GM12873 (cell line): ENCODE data around the gene ZNF202.

Experiments
- TF ChIP-seq, protein P1 (sequence below): IDR thresholded peaks from 2 replicates; pipeline ENCODE4 v1.5.1; 2012; ENCODE audit warnings: low read depth, mild to moderate bottlenecking, moderate library complexity, low read length, control low read depth; ENCODE audit not compliant: insufficient read depth; ENCODE audit errors: missing control alignments

ZNF202 gene

DNA sequence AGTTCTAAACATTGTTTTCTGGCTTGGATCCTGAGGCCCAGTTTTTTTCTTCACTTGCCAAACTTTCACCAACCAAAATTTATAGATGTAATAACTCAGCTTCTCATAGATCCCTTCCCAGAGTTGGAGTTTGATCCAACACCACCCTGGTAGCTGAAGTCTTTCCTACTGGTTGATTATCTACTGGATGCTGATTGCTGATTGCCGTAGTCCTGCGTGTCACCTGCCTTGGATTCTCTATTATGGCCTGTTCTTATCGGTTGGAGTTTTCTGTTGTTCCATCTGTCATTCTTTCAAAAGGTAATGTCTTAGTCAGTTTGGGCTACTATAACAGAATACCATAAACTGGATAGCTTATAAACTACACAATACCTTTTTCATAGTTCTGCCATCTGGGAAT is 30.2 kb upstream of the ZNF202 start:
- TF ChIP-seq, protein P1, sequence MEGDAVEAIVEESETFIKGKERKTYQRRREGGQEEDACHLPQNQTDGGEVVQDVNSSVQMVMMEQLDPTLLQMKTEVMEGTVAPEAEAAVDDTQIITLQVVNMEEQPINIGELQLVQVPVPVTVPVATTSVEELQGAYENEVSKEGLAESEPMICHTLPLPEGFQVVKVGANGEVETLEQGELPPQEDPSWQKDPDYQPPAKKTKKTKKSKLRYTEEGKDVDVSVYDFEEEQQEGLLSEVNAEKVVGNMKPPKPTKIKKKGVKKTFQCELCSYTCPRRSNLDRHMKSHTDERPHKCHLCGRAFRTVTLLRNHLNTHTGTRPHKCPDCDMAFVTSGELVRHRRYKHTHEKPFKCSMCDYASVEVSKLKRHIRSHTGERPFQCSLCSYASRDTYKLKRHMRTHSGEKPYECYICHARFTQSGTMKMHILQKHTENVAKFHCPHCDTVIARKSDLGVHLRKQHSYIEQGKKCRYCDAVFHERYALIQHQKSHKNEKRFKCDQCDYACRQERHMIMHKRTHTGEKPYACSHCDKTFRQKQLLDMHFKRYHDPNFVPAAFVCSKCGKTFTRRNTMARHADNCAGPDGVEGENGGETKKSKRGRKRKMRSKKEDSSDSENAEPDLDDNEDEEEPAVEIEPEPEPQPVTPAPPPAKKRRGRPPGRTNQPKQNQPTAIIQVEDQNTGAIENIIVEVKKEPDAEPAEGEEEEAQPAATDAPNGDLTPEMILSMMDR = no peak

DNA sequence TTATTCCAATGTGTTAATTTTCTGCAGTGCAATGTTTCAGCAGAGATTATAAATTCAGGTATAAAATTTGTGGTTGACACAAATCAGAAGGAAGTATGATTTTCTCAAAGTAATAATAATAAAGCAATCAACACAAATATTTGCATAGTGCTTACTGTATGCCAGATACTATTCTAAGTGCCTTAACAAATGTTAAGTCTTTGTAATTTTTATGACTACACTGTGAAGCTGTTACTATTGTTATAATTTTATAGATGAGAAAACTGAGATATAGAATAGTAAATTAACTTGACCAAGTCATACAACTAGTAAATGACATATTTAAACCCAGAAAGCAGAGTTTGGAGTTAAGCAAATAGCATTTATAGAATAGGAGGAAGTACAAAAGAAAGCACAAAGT is 29.3 kb upstream of the ZNF202 start:
- TF ChIP-seq, protein P1 = no peak

DNA sequence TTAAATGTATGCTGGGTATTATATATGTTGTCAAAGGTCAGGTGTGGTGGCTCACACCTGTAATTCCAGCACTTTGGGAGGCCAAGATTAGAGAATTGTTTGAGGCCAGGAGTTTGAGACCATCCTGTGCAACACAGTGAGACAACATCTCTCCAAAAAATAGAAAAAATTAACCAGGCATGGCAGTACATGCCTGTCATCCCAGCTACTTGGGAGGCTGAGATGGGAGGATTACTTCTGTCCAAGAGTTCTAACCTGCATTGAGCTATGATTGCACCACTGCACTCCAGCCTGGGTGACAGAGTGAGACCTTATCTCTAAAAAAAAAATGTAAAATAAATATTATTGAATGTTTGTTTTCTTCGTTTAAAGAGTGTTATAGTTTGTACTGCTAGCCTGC is 24.1 kb upstream of the ZNF202 start:
- TF ChIP-seq, protein P1 = no peak

DNA sequence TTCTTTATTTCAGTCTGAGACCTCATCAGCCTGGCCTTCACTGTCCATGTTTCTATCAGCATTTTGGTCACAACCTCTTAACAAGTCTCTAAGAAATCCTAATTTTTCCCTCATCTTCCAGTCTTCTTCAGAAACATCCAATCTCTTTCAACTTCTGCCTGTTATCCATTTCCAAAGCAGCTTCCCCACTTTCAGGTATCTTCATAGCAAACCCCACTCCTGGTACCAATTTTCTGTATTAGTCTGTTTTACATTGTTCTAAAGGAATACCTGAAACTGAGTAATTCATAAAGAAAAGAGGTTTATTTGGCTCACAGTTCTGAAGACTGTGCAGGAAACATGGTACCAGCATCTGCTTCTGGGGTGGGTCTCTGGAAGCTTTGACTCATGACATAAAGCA is 21.0 kb upstream of the ZNF202 start:
- TF ChIP-seq, protein P1 = no peak

DNA sequence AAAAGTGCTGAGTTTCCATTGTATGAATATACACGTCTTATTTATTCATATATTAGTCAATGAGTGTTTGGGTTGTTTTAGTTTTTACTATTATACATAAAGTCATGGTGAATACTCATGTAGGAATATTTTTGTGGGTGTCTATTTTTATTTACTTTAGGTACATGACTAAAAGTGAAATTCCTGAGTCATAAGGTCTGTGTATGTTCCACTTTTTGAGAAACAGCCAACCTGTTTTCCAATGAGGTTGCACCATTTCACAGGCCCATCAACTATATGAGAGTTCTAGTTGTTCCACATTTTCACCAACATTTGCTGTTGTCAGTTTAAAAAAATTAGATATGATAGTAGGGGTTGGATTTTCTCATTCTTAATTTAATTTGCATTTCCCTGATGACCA is 19.4 kb upstream of the ZNF202 start:
- TF ChIP-seq, protein P1 = no peak

DNA sequence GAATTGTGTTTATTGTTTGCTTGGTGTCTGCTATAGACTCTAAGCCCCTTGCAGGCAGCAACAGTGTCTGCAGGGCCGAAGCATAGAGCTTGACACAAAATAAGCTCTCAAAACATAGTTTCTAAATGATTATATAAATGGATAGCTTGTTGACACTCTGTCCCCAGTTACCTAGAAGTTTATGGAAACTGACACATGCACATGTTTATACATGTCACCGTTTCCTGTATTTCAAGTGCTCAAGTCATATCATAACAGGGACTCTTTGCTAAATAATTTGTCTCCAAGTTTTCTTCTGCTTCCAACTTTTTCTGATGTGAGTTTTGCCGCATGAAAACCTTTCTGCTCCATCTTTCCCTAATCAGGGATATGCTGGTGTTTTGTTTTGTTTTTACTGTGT is 16.5 kb upstream of the ZNF202 start:
- TF ChIP-seq, protein P1 = no peak

DNA sequence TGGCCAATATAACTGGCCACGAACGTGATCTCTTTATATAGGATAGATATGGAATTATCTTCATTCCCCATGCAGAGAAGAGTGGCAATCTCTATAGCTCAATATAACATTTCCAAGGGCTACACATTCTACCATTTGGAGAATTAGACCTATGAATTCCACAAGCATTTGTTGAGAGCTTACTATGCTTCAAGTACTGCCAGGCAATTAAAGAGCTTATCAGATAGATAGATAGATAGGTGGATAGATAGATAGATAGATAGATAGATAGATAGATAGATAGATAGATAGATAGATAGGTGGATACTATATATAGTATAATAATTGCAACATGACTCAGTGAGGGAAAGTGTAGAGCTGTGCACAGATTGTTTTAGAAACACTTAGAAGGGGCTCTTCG is 14.4 kb upstream of the ZNF202 start:
- TF ChIP-seq, protein P1 = no peak

DNA sequence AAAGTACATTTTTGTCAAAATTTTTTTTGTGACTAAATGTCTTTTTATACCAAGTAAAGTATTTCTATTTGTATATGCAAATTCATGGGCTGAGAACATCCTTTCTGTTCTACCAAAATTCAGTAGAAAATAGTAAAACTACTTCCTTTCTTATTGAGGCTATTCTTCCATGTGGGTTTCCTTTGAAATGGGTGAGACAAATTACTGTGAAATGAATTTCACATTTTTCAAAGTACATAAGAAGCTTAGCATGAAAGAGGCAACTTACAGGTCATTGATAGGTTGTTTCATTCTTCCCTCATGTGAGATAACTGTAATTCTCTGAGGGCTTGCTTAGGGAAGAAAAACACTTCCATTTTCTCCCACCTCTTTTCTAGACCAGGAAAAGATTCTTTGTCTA is 13.9 kb upstream of the ZNF202 start:
- TF ChIP-seq, protein P1 = no peak
